Measurements from ENCODE around the gene VPS39.

DNA sequence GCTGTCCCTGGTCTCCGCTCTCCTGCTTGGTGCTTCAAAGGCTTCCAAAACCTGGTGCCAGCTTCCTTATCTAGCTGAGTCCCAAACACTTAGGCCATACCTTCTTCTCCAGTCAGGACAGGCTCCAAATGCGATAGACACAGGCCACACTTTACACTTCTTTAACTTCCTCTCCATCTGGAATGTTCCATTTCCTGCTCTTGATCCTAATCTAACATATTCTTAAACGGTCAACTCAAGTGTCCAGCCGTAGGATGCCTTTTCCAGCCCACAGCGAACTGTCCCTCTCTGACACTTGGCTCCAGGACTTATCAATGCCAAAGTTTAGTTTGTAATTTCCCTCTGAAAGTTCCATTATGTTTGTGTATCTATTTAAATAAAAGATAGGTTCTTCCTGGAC lies 32.4 kb downstream of the VPS39 start:
- TF ChIP-seq KLF16 (CRISPR knock-in tag; IDR thresholded peaks at IDR 0.05) (no peak), ETV6 (CRISPR knock-in tag; conservative IDR thresholded peaks at IDR 0.05) (no peak), MYC (CRISPR knock-in tag; IDR thresholded peaks at IDR 0.05; ENCODE audit: borderline replicate concordance) (no peak), AFF4 (CRISPR knock-in tag; IDR thresholded peaks at IDR 0.05) (no peak), NR1H2 (CRISPR knock-in tag; IDR thresholded peaks at IDR 0.05; ENCODE audit: borderline replicate concordance, low read depth) (no peak), ZNF513 (CRISPR knock-in tag; conservative IDR thresholded peaks at IDR 0.05) (no peak), ELF1 (CRISPR knock-in tag; IDR thresholded peaks at IDR 0.05) (no peak), MTF1 (CRISPR knock-in tag; IDR thresholded peaks at IDR 0.05) (no peak), EP300 (IDR thresholded peaks at IDR 0.05; ENCODE audit: low read depth in 2 of 2, low read length in 2 of 2) (no peak), EP300 (CRISPR knock-in tag; IDR thresholded peaks at IDR 0.05; ENCODE audit: borderline replicate concordance) (no peak)
- TF ChIP-seq, protein P1, sequence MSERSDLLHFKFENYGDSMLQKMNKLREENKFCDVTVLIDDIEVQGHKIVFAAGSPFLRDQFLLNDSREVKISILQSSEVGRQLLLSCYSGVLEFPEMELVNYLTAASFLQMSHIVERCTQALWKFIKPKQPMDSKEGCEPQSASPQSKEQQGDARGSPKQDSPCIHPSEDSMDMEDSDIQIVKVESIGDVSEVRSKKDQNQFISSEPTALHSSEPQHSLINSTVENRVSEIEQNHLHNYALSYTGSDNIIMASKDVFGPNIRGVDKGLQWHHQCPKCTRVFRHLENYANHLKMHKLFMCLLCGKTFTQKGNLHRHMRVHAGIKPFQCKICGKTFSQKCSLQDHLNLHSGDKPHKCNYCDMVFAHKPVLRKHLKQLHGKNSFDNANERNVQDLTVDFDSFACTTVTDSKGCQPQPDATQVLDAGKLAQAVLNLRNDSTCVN (CRISPR knock-in tag; IDR thresholded peaks at IDR 0.05; ENCODE audit: borderline replicate concordance), result no peak
- TF ChIP-seq, protein P2, sequence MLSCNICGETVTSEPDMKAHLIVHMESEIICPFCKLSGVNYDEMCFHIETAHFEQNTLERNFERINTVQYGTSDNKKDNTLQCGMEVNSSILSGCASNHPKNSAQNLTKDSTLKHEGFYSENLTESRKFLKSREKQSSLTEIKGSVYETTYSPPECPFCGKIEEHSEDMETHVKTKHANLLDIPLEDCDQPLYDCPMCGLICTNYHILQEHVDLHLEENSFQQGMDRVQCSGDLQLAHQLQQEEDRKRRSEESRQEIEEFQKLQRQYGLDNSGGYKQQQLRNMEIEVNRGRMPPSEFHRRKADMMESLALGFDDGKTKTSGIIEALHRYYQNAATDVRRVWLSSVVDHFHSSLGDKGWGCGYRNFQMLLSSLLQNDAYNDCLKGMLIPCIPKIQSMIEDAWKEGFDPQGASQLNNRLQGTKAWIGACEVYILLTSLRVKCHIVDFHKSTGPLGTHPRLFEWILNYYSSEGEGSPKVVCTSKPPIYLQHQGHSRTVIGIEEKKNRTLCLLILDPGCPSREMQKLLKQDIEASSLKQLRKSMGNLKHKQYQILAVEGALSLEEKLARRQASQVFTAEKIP (CRISPR knock-in tag; IDR thresholded peaks at IDR 0.05; ENCODE audit: borderline replicate concordance), result no peak
- TF ChIP-seq, protein P3, sequence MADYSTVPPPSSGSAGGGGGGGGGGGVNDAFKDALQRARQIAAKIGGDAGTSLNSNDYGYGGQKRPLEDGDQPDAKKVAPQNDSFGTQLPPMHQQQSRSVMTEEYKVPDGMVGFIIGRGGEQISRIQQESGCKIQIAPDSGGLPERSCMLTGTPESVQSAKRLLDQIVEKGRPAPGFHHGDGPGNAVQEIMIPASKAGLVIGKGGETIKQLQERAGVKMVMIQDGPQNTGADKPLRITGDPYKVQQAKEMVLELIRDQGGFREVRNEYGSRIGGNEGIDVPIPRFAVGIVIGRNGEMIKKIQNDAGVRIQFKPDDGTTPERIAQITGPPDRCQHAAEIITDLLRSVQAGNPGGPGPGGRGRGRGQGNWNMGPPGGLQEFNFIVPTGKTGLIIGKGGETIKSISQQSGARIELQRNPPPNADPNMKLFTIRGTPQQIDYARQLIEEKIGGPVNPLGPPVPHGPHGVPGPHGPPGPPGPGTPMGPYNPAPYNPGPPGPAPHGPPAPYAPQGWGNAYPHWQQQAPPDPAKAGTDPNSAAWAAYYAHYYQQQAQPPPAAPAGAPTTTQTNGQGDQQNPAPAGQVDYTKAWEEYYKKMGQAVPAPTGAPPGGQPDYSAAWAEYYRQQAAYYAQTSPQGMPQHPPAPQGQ (CRISPR knock-in tag; IDR thresholded peaks at IDR 0.05; ENCODE audit: borderline replicate concordance), result no peak

Measured in HepG2 (cell line).